Activated CD8-positive, alpha-beta memory T cell treated with anti-CD3 and anti-CD28 coated beads, Interleukin-2, amount 10 ng/mL, durations not matched to agents 7 days and 5 days (primary cell): ENCODE data around the gene PPP2R2B. TPM values are rescaled to one million over a fixed set of nuclear protein-coding genes. Genes with fewer than 3 reads are reported as not detected.

Source experiments
- ATAC-seq: fragments of 150-1000 bp; cut with Tn5 transposase; one replicate; pipeline ENCODE4 v1.10.0; 2021; ENCODE audit warnings: moderate library complexity
- CTCF ChIA-PET: fragments of 350-600 bp; sonication (Branson Sonifier 250); formaldehyde crosslinking; loops from one replicate; lab custom pipeline; 2021; ENCODE audit warnings: antibody characterized with exemption; lab: Charles Lee
- DNase-seq: peaks from one replicate; pipeline ENCODE4 v3.0.0-alpha.2; 2020
- H3K27ac Mint-ChIP-seq: one replicate; pipeline ENCODE4 v1.8.0; 2021; ENCODE audit warnings: mild to moderate bottlenecking, mixed read lengths
- H3K27me3 Mint-ChIP-seq: one replicate; pipeline ENCODE4 v1.8.0; 2021; ENCODE audit warnings: mixed read lengths
- H3K36me3 Mint-ChIP-seq: one replicate; pipeline ENCODE4 v1.8.0; 2021; ENCODE audit warnings: mild to moderate bottlenecking, mixed read lengths
- H3K4me1 Mint-ChIP-seq: one replicate; pipeline ENCODE4 v1.8.0; 2021; ENCODE audit warnings: mixed read lengths
- H3K4me3 Mint-ChIP-seq: one replicate; pipeline ENCODE4 v1.8.0; 2021; ENCODE audit warnings: mild to moderate bottlenecking, moderate library complexity, mixed read lengths
- H3K9me3 Mint-ChIP-seq: one replicate; pipeline ENCODE4 v1.8.0; 2022; ENCODE audit warnings: low read depth, mixed read lengths
- total RNA-seq, 2 experiments: library from RNA; stranded (reverse); gene quantifications; one replicate each; pipeline ENCODE4 v1.2.3, GENCODE V29; 2021

Gene PPP2R2B
- total RNA-seq, 2 experiments from 2014 or later = 6.7 to 17.0 TPM

- H3K4me1 Mint-ChIP-seq = peaks cover 21% of the 10 kb centered on the region
- no peak overlapping the region for H3K4me3 Mint-ChIP-seq
- DNase-seq = no peak
- peaks cover 3% of the 10 kb centered on the region for H3K9me3 Mint-ChIP-seq
- ATAC-seq = no peak
- H3K27me3 Mint-ChIP-seq = no peaks in the 10 kb centered on the region
- peaks cover 8% of the 10 kb centered on the region for H3K36me3 Mint-ChIP-seq
- CTCF ChIA-PET = no interaction called here
- no peak overlapping the region for H3K27ac Mint-ChIP-seq
Observed at GRCh38 chr5:146897061-146897460, 18.5 kb upstream of the PPP2R2B start.

- peak; percentile 87 for ATAC-seq
- Mint-ChIP-seq H3K4me3 (peak overlapping the region; percentile 8), H3K27me3 (no peaks in the 10 kb centered on the region)
Observed at GRCh38 chr5:146894753-146895521, 16.4 kb upstream of the PPP2R2B start.

GRCh38 chr5:146893991-146894390 lies 15.4 kb upstream of the PPP2R2B start:
- Mint-ChIP-seq H3K36me3 (peaks cover 9% of the 10 kb centered on the region), H3K9me3 (peaks cover 5% of the 10 kb centered on the region), H3K27me3 (no peaks in the 10 kb centered on the region), H3K4me1 (peaks cover 27% of the 10 kb centered on the region), H3K27ac (no peak overlapping the region), H3K4me3 (no peak overlapping the region)
- ATAC-seq = no peak
- no peak for DNase-seq
- CTCF ChIA-PET = interaction anchor here (1.3 to 1.4 kb wide), 2 partner anchors 16 to 129 kb away, joined by 4 read pairs; partner anchors contain the start of gene PPP2R2B

More at GRCh38 chr5:146894753-146895521, 16.4 kb upstream of the PPP2R2B start:
- CTCF ChIA-PET = interaction anchor here (0.8 to 1.4 kb wide), 4 partner anchors 17 to 294 kb away, joined by 3 to 4 read pairs (median 4); partner anchors contain the start of gene PPP2R2B
- Mint-ChIP-seq H3K27ac (peak overlapping the region; percentile 44), H3K4me1 (peaks cover 27% of the 10 kb centered on the region), H3K9me3 (peaks cover 3% of the 10 kb centered on the region), H3K36me3 (peaks cover 8% of the 10 kb centered on the region)
- DNase-seq = peak; percentile 42

- peaks cover 2% of the 10 kb centered on the region for H3K9me3 Mint-ChIP-seq
- DNase-seq (no peak), ATAC-seq (no peak)
- CTCF ChIA-PET = no interaction called here
- peaks cover 6% of the 10 kb centered on the region for H3K36me3 Mint-ChIP-seq
- H3K27ac Mint-ChIP-seq = no peak overlapping the region
- peaks cover 27% of the 10 kb centered on the region for H3K4me1 Mint-ChIP-seq
- no peak overlapping the region for H3K4me3 Mint-ChIP-seq
- no peaks in the 10 kb centered on the region for H3K27me3 Mint-ChIP-seq
Observed at GRCh38 chr5:146892231-146892630, 13.7 kb upstream of the PPP2R2B start.

- ATAC-seq (no peak), DNase-seq (no peak)
- Mint-ChIP-seq H3K27ac (no peak overlapping the region), H3K27me3 (no peaks in the 10 kb centered on the region), H3K4me3 (no peak overlapping the region), H3K4me1 (peaks cover 27% of the 10 kb centered on the region), H3K9me3 (peaks cover 2% of the 10 kb centered on the region), H3K36me3 (peaks cover 4% of the 10 kb centered on the region)
- CTCF ChIA-PET = no interaction called here
Observed at GRCh38 chr5:146891511-146891910, 13.0 kb upstream of the PPP2R2B start.

GRCh38 chr5:146890731-146891440 lies 12.3 kb upstream of the PPP2R2B start:
- ATAC-seq (no peak), DNase-seq (no peak)
- no peak overlapping the region for H3K27ac Mint-ChIP-seq
- CTCF ChIA-PET = no interaction called here
- H3K9me3 Mint-ChIP-seq = peaks cover 2% of the 10 kb centered on the region
- no peaks in the 10 kb centered on the region for H3K27me3 Mint-ChIP-seq
- no peak overlapping the region for H3K4me3 Mint-ChIP-seq
- H3K4me1 Mint-ChIP-seq = peaks cover 27% of the 10 kb centered on the region
- peaks cover 4% of the 10 kb centered on the region for H3K36me3 Mint-ChIP-seq

- peaks cover 23% of the 10 kb centered on the region for H3K4me1 Mint-ChIP-seq
- DNase-seq (no peak), ATAC-seq (no peak)
- CTCF ChIA-PET = no interaction called here
- no peak overlapping the region for H3K4me3 Mint-ChIP-seq
- no peak overlapping the region for H3K27ac Mint-ChIP-seq
- peaks cover 4% of the 10 kb centered on the region for H3K36me3 Mint-ChIP-seq
- peaks cover 2% of the 10 kb centered on the region for H3K9me3 Mint-ChIP-seq
- peaks cover 7% of the 10 kb centered on the region for H3K27me3 Mint-ChIP-seq
Observed at GRCh38 chr5:146890066-146890465, 11.5 kb upstream of the PPP2R2B start.

- Mint-ChIP-seq H3K9me3 (peaks cover 2% of the 10 kb centered on the region), H3K27ac (no peak overlapping the region), H3K27me3 (peaks cover 12% of the 10 kb centered on the region), H3K4me1 (peaks cover 16% of the 10 kb centered on the region), H3K4me3 (no peak overlapping the region), H3K36me3 (peaks cover 1% of the 10 kb centered on the region)
- ATAC-seq (no peak), DNase-seq (no peak)
- CTCF ChIA-PET = no interaction called here
Observed at GRCh38 chr5:146889169-146889568, 10.6 kb upstream of the PPP2R2B start.

GRCh38 chr5:146888351-146888978 lies 9.9 kb upstream of the PPP2R2B start:
- peaks cover 18% of the 10 kb centered on the region for H3K27me3 Mint-ChIP-seq
- no peak overlapping the region for H3K27ac Mint-ChIP-seq
- DNase-seq (no peak), ATAC-seq (no peak)
- H3K9me3 Mint-ChIP-seq = peaks cover 2% of the 10 kb centered on the region
- peaks cover 13% of the 10 kb centered on the region for H3K4me1 Mint-ChIP-seq
- no peak overlapping the region for H3K4me3 Mint-ChIP-seq
- H3K36me3 Mint-ChIP-seq = peaks cover 1% of the 10 kb centered on the region
- CTCF ChIA-PET = no interaction called here

- H3K27me3 Mint-ChIP-seq = peaks cover 35% of the 10 kb centered on the region
- H3K36me3 Mint-ChIP-seq = no peaks in the 10 kb centered on the region
- no peak for ATAC-seq
- H3K4me3 Mint-ChIP-seq = no peak overlapping the region
- peaks cover under 1% of the 10 kb centered on the region for H3K9me3 Mint-ChIP-seq
- H3K27ac Mint-ChIP-seq = no peak overlapping the region
- no peak for DNase-seq
- CTCF ChIA-PET = no interaction called here
- H3K4me1 Mint-ChIP-seq = peaks cover 2% of the 10 kb centered on the region
Observed at GRCh38 chr5:146884066-146884626, 5.6 kb upstream of the PPP2R2B start.

GRCh38 chr5:146883511-146883910 lies 5.0 kb upstream of the PPP2R2B start:
- H3K9me3 Mint-ChIP-seq = no peaks in the 10 kb centered on the region
- DNase-seq = no peak
- no peaks in the 10 kb centered on the region for H3K36me3 Mint-ChIP-seq
- peaks cover 40% of the 10 kb centered on the region for H3K27me3 Mint-ChIP-seq
- CTCF ChIA-PET = no interaction called here
- H3K4me1 Mint-ChIP-seq = peaks cover 6% of the 10 kb centered on the region
- no peak overlapping the region for H3K27ac Mint-ChIP-seq
- H3K4me3 Mint-ChIP-seq = no peak overlapping the region
- ATAC-seq = no peak

- CTCF ChIA-PET = no interaction called here
- Mint-ChIP-seq H3K27me3 (peaks cover 40% of the 10 kb centered on the region), H3K4me3 (no peak overlapping the region), H3K27ac (no peak overlapping the region), H3K36me3 (no peaks in the 10 kb centered on the region), H3K4me1 (peaks cover 19% of the 10 kb centered on the region), H3K9me3 (no peaks in the 10 kb centered on the region)
- DNase-seq = no peak
- no peak for ATAC-seq
Observed at GRCh38 chr5:146880966-146881365, 2.4 kb upstream of the PPP2R2B start.
